MM.1S (cell line): ENCODE measurements around the gene ZFYVE21.

Source experiments
- DNase-seq: peaks from one replicate; pipeline ENCODE4 v3.0.0-alpha.2; 2015
- H2AFZ ChIP-seq: fragments of 300-600 bp; sonication (generic); 2 replicates; pipeline ENCODE4 v1.6.0; 2016; ENCODE audit warnings: antibody characterized with exemption, low read length
- H3F3A ChIP-seq: fragments of 300-600 bp; sonication (generic); 2 replicates; pipeline ENCODE4 v1.6.1; 2016; ENCODE audit warnings: mild to moderate bottlenecking, antibody characterized with exemption, low read length, moderate library complexity, mixed read lengths; ENCODE audit not compliant: insufficient read depth
- H3K27ac ChIP-seq: fragments of 300-600 bp; sonication (generic); 2 replicates; pipeline ENCODE4 v1.5.1; 2016; ENCODE audit warnings: mild to moderate bottlenecking, low read length
- H3K27me3 ChIP-seq: fragments of 300-600 bp; sonication (generic); replicated peaks from 2 replicates; pipeline ENCODE4 v1.6.0; 2016; ENCODE audit warnings: low read length; ENCODE audit not compliant: insufficient read depth
- H3K36me3 ChIP-seq: fragments of 300-600 bp; sonication (generic); replicated peaks from 2 replicates; pipeline ENCODE4 v1.6.1; 2016; ENCODE audit warnings: mild to moderate bottlenecking, low read length, mixed read lengths; ENCODE audit not compliant: insufficient read depth
- H3K4me1 ChIP-seq: fragments of 300-600 bp; sonication (generic); 2 replicates; pipeline ENCODE4 v1.6.1; 2016; ENCODE audit warnings: low read length, mixed read lengths
- H3K4me2 ChIP-seq: fragments of 300-600 bp; sonication (generic); 2 replicates; pipeline ENCODE4 v1.6.0; 2016; ENCODE audit warnings: low read depth, low read length
- H3K4me3 ChIP-seq: fragments of 300-600 bp; sonication (generic); 2 replicates; pipeline ENCODE4 v1.5.1; 2016; ENCODE audit warnings: low read length, mixed read lengths
- H3K79me2 ChIP-seq: fragments of 300-600 bp; sonication (generic); 2 replicates; pipeline ENCODE4 v1.6.1; 2016; ENCODE audit warnings: mixed run types, low read length, mixed read lengths
- H3K9ac ChIP-seq: fragments of 300-600 bp; sonication (generic); 2 replicates; pipeline ENCODE4 v1.6.1; 2016; ENCODE audit warnings: low read length, mixed read lengths
- H3K9me2 ChIP-seq: fragments of 300-600 bp; sonication (generic); replicated peaks from 2 replicates; pipeline ENCODE4 v1.6.1; 2016; ENCODE audit warnings: mild to moderate bottlenecking, low read length, mixed read lengths; ENCODE audit not compliant: insufficient read depth
- H3K9me3 ChIP-seq: fragments of 300-600 bp; sonication (generic); replicated peaks from 2 replicates; pipeline ENCODE4 v1.6.1; 2016; ENCODE audit warnings: mild to moderate bottlenecking, low read length, mixed read lengths; ENCODE audit not compliant: insufficient read depth
- H4K20me1 ChIP-seq: fragments of 300-600 bp; sonication (generic); 2 replicates; pipeline ENCODE4 v1.6.1; 2016; ENCODE audit warnings: mild to moderate bottlenecking, low read length, moderate library complexity, mixed read lengths; ENCODE audit not compliant: insufficient read depth
- CTCF ChIP-seq: fragments of 300-600 bp; sonication (generic); IDR thresholded peaks from 2 replicates; pipeline ENCODE4 v1.5.1; 2016; ENCODE audit warnings: antibody characterized with exemption, low read length, mixed read lengths
- EZH2 ChIP-seq: fragments of 300-600 bp; sonication (generic); optimal IDR thresholded peaks from 2 replicates; pipeline ENCODE3; 2017; ENCODE audit warnings: low read depth, mild to moderate bottlenecking, antibody characterized with exemption, low read length, mixed read lengths
- EZH2phosphoT487 ChIP-seq: fragments of 300-600 bp; sonication (generic); IDR thresholded peaks from 2 replicates; pipeline ENCODE4 v1.6.1; 2018; ENCODE audit warnings: antibody characterized with exemption, low read length

The ZFYVE21 gene

GRCh38 chr14:103714063-103714724 lies 1.4 kb upstream of the ZFYVE21 start:
- Histone ChIP-seq H3K27me3 (no peaks in the 10 kb centered on the region), H3F3A (no peaks in the 10 kb centered on the region), H4K20me1 (no peaks in the 10 kb centered on the region), H3K27ac (no peak overlapping the region), H3K36me3 (no peaks in the 10 kb centered on the region), H3K9me3 (no peaks in the 10 kb centered on the region), H3K79me2 (peaks cover 29% of the 10 kb centered on the region), H3K9ac (peak overlapping the region; percentile 66; the same call in 1 of the 2 replicates), H3K4me2 (peak overlapping the region; percentile 34; the same call in 1 of the 2 replicates), H3K4me3 (peak overlapping the region; percentile 41; the same call in 1 of the 2 replicates), H2AFZ (no peak overlapping the region), H3K4me1 (no peaks in the 10 kb centered on the region), H3K9me2 (no peaks in the 10 kb centered on the region)
- no peak for DNase-seq
- TF ChIP-seq EZH2phosphoT487 (no peak), EZH2 (no peak), CTCF (no peak)

- Histone ChIP-seq H4K20me1 (no peaks in the 10 kb centered on the region), H3F3A (no peaks in the 10 kb centered on the region), H3K9me3 (no peaks in the 10 kb centered on the region), H3K27ac (no peak overlapping the region), H3K4me1 (no peaks in the 10 kb centered on the region), H3K36me3 (no peaks in the 10 kb centered on the region), H2AFZ (no peak overlapping the region), H3K4me3 (peak overlapping the region; percentile 59), H3K27me3 (no peaks in the 10 kb centered on the region), H3K4me2 (peak overlapping the region; percentile 70; the same call in 1 of the 2 replicates), H3K79me2 (peaks cover 29% of the 10 kb centered on the region), H3K9me2 (no peaks in the 10 kb centered on the region), H3K9ac (peak overlapping the region; percentile 38; the same call in 1 of the 2 replicates)
- TF ChIP-seq EZH2 (no peak), CTCF (no peak), EZH2phosphoT487 (no peak)
- peak; percentile 7 for DNase-seq
Observed at GRCh38 chr14:103716091-103716801, 636 bp downstream of the ZFYVE21 start.

- Histone ChIP-seq H3K4me1 (no peaks in the 10 kb centered on the region), H3K4me3 (peak overlapping the region; percentile 59; the same call in 1 of the 2 replicates), H3K9ac (no peak overlapping the region), H3K9me3 (no peaks in the 10 kb centered on the region), H3K27ac (no peak overlapping the region), H3K27me3 (no peaks in the 10 kb centered on the region), H3K9me2 (no peaks in the 10 kb centered on the region), H2AFZ (no peak overlapping the region), H3K79me2 (peaks cover 29% of the 10 kb centered on the region), H4K20me1 (no peaks in the 10 kb centered on the region), H3K4me2 (peak overlapping the region; percentile 70; the same call in 1 of the 2 replicates), H3F3A (no peaks in the 10 kb centered on the region), H3K36me3 (no peaks in the 10 kb centered on the region)
- no peak for DNase-seq
- no peak for TF ChIP-seq CTCF
- TF ChIP-seq EZH2, result no peak
- no peak for TF ChIP-seq EZH2phosphoT487
Observed at GRCh38 chr14:103716899-103717411, 1.3 kb downstream of the ZFYVE21 start.
